Measurements from ENCODE around the gene MARK2.

MARK2 gene

DNA sequence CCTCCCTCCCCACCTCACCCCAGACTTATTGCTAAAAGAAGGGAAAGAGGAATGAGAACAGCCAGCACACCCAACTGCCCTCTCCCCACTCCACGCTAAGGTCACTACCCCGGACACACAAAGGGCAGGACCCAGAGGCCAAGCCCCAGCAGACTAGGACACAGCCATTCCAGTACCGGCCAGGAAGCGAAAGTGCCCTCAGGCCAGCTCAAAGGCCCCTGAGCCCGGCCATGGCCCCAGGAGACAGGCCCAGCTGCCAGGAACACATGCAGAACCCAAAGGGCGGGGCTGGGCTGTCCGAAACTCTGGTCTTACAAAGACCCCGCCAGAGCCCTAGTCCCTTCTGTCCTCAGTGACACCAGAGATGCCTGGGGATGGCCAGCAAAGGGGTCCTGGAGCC lies 72.5 kb downstream of the MARK2 start:
- no peak for FAIRE-seq

GRCh38 chr11:63911876-63912275 lies 73.0 kb downstream of the MARK2 start:
- FAIRE-seq, result no peak

- no peak for FAIRE-seq
Observed at GRCh38 chr11:63912678-63913077, 73.8 kb downstream of the MARK2 start.

GRCh38 chr11:63913866-63914830 lies 75.2 kb downstream of the MARK2 start:
- FAIRE-seq, result no peak

DNA sequence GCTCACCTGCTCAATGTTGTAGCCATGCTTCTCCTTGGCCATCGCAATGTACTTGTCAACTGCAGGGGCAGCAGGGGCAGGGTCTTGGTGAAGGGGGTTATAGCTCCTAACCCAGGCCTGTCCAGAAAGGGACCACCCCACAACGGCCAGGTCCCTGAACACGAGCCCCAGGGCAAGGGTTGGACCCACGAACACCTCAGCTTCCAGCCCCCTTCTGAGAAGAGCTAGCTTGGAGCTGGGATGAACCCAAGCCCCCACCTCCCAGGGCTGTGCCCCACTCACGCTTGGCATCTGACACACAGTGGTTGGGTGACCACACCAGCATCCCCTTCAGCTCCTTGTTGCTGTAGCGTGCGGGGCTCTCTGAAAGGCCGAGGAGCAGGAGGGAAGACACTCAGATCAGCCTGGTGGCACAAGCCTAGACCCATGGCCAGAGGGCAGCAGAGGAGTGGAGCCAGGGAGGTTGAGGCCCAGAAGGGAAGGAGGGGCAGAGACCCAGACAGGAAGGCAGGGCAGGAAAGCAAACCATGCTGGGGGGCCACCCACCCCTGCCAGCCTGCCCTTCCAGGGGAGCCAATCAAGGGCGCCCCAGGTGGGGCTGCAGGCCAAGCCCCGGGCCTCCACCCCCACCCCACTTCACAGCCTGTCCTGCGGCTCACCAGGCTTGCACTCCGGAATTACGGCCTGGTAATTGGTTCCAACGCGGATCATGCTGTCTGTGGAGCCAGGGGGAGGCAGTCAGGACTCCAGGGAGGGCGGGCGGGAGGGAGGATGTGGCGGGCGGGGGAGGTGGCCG lies 76.2 kb downstream of the MARK2 start:
- FAIRE-seq, result no peak

GRCh38 chr11:63915961-63916836 lies 77.3 kb downstream of the MARK2 start:
- FAIRE-seq, result no peak

DNA sequence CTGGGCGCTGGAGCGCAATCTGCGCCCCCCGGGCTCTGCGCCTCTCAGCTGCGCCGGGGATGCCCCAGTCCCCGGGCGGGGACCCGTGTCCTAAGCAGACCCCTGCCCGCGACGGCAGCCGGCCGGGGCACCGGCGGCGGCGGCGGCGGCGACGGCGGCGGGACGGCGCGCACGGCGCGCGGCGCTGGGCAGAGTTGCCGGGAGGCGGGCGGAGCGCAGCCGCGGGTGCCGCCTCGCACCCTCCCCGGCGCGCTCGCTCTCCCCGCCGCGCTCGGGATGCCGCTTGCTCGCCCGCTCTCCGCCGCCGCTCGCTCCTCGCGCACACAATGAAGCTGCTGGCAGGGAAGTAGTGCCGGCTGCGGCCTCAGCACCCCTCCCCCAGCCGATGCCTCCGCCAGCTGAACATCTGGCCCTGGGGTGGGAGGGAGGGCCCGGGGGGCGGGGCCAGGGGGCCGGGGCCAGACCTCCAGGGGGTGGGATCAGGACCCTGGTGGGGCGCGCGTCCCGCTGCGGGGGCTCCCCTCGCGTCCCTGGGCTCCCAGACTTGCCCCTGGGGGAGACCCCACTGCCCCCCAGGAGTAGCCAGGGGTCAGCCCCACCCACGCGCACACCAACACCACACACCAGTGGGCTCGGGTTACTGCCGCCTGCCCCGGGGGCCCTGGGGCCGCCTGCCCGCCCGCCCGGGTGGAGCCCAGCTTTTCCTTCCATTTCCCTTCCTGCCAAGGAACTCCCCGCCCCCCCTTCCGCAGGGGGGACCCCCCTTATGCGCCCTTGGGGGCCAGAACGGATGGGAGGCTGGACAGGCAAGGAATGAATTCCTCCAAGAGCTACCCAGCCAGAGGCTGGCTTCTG lies 78.2 kb downstream of the MARK2 start, which contains the start of gene RCOR2:
Gene RCOR2 (minus strand): TSS at position 328 of the 855 bp plus-strand sequence. CDS start 708 bp downstream, outside the sequence.
- no peak for FAIRE-seq

DNA sequence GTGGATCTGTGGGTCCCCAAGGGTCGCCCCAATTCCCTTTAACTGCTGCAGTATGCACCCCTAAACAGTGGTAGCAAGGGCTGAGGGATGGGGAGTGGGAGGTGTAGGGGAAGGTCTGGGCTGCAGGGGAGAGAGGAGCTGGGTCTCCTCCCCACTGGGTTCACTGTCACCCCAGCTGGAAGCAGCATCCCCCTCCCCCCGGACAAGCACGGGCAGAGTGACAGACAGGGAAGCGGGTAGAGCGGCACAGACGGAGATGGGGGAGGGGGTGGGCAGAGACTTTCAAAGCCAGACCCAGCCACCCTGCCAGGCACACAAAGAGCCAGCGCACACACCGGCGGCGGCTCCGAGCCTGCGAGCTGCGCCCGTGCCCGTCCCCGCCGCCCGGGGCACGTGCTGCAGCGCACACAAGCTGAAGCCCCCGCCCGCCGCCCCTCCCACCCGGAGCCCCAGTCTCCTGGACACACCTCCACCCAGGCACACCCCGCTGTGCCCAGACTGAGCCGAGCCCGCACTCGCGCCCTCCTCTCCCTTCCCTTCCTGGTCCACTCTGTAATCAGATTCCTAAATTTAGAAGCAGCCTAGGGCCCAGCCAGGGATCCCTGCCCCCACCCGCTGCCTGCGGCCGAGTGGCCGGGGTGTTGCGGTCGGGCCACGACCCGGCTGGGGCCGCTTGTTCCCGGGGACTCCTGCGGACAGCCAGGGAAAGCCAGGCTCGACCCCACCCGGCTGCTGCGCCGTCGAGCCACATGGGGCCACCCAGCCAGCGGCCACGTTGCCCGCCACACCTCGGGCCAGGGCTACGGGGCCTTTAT lies 79.0 kb downstream of the MARK2 start:
- FAIRE-seq, result no peak

- no peak for FAIRE-seq
Observed at GRCh38 chr11:63918507-63919191, 79.7 kb downstream of the MARK2 start.

GRCh38 chr11:63919267-63920125 lies 80.6 kb downstream of the MARK2 start:
- FAIRE-seq, result no peak

GRCh38 chr11:63920126-63920938 lies 81.4 kb downstream of the MARK2 start:
- FAIRE-seq, result no peak

GRCh38 chr11:63920939-63921417 lies 82.1 kb downstream of the MARK2 start:
- FAIRE-seq, result no peak

DNA sequence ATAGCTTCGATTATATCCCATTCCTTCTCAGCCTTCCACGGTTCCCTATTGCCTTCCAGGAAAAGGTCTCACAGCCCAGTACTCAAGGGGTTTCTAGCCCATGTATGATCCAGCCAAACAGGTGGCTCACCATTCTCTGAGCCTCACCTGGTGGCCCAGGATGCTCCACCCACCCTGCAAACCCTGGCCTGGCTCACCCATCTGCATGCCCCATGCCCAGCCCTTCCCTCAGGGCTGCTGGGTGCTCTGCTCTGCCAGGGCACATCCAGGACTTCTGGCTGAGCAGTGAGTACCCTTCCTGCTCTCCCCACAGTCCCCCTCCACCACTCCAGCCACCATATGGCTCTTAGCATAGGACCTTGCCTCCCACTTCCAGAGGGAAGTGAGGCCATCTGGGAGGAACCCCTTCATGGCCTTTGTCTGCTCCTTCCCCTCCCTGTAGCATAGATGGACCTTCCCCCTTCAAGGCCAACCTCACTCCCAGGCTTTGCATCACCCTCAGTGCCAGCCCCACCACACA lies 83.8 kb downstream of the MARK2 start:
- no peak for FAIRE-seq

DNA sequence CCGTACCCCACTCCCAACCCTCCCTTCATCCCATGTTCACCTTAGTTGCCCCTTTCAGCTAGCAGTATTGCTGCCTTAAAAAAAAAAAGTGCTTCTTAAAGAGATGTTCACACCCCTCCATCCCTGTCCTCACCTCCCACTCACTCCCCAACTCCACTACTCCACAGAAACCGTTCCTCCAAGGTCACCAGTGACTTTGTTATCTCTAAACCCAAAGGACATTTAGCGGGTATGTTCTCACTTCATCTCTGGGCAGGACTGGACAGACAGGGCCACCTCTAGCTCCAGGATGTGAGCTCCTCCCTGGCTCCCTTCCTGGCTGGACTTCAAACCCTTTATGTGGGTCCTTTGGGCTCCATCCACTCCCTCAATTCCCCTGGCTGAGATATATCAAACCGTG lies 84.4 kb downstream of the MARK2 start:
- FAIRE-seq, result no peak

- no peak for FAIRE-seq
Observed at GRCh38 chr11:63929616-63930015, 90.7 kb downstream of the MARK2 start.

DNA sequence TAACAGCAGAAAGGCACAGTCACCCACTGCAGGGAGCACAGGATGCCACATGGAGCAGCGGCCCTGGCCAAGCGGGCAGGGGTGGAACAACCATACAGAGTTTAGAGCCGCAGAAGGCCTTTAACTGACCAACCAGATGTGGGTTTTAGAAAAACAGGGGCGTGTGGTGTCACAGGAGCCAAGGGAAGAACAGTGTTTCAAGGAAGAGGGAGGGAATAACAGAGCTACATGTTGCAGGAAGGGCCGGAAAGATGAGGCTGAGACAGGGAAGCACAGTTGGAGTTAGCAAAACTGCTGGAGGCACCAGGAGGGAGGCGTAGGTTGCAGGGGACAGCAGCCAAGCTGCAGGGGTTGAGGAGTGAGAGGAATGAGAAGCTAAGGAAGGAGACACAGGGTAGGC lies 92.1 kb downstream of the MARK2 start:
- FAIRE-seq, result no peak

- FAIRE-seq, result no peak
Observed at GRCh38 chr11:63931876-63932275, 93.0 kb downstream of the MARK2 start.

GRCh38 chr11:63933459-63933858 lies 94.5 kb downstream of the MARK2 start:
- FAIRE-seq, result no peak
